Keratinocyte (primary cell): Measurements from ENCODE around the gene NPIPA7. TPM values are rescaled to one million over a fixed set of nuclear protein-coding genes. Genes with fewer than 3 reads are reported as not detected.
"Not testable (repeated sequence)": the region's sequence is repeated elsewhere in the genome, so short reads cannot be mapped to it uniquely, and the experiment has no call there.

Experiments
- DNase-seq: peaks from one replicate; pipeline ENCODE4 v3.0.0-alpha.2; 2011; ENCODE audit warnings: low read depth, missing footprints, low spot score
- FAIRE-seq: peaks from 2 replicates; lab custom pipeline; 2011; peaks lifted over from hg19 to GRCh38; lab: Jason Lieb, UNC
- H2AFZ ChIP-seq: 2 replicates; pipeline ENCODE4 v1.6.0; 2012; ENCODE audit warnings: low read length, control low read depth, inconsistent platforms; ENCODE audit not compliant: control insufficient read depth
- H3K27ac ChIP-seq: 2 replicates; pipeline ENCODE4 v1.5.1; 2011; ENCODE audit warnings: low read length; ENCODE audit not compliant: control insufficient read depth, insufficient read depth
- H3K27me3 ChIP-seq: 3 replicates; pipeline ENCODE4 v1.6.0; 2011; ENCODE audit warnings: low read length; ENCODE audit not compliant: control insufficient read depth, insufficient read depth; ENCODE audit errors: extremely low read depth
- H3K36me3 ChIP-seq, 2 experiments: 2 replicates in 1 of 2; 3 replicates in 1 of 2; pipeline ENCODE4 v1.5.1; 2011; ENCODE audit warnings: low read length in 2 of 2, mild to moderate bottlenecking in 1 of 2; ENCODE audit not compliant: control insufficient read depth in 2 of 2, insufficient read depth in 2 of 2; ENCODE audit errors: extremely low read depth in 1 of 2
- H3K4me1 ChIP-seq: 3 replicates; pipeline ENCODE4 v1.5.1; 2011; ENCODE audit warnings: low read length; ENCODE audit not compliant: control insufficient read depth, insufficient read depth; ENCODE audit errors: extremely low read depth
- H3K4me2 ChIP-seq: 3 replicates; pipeline ENCODE4 v1.6.0; 2011; ENCODE audit warnings: low read depth, low read length; ENCODE audit not compliant: control insufficient read depth, insufficient read depth; ENCODE audit errors: extremely low read depth
- H3K4me3 ChIP-seq, 3 experiments: fragments of 200-600 bp in 1 of 3; sonication (generic) in 1 of 3; 2 replicates in 2 of 3; 3 replicates in 1 of 3; pipeline ENCODE4 v1.5.1; 2011 to 2016; ENCODE audit warnings: low read length in 3 of 3, mild to moderate bottlenecking in 3 of 3, control low read depth in 2 of 3, inconsistent platforms in 1 of 3, low read depth in 1 of 3, mixed read lengths in 1 of 3, mixed run types in 1 of 3, moderate library complexity in 1 of 3; ENCODE audit not compliant: control insufficient read depth in 2 of 3, insufficient read depth in 2 of 3; ENCODE audit errors: extremely low read depth in 1 of 3
- H3K79me2 ChIP-seq: 2 replicates; pipeline ENCODE4 v1.6.0; 2012; ENCODE audit warnings: low read length; ENCODE audit not compliant: control insufficient read depth, insufficient read depth
- H3K9ac ChIP-seq: 3 replicates; pipeline ENCODE4 v1.6.0; 2011; ENCODE audit warnings: low read length; ENCODE audit not compliant: control insufficient read depth, insufficient read depth; ENCODE audit errors: extremely low read depth
- H3K9me1 ChIP-seq: 3 replicates; pipeline ENCODE4 v1.6.0; 2011; ENCODE audit warnings: low read length; ENCODE audit not compliant: control insufficient read depth, insufficient read depth; ENCODE audit errors: extremely low read depth
- H3K9me3 ChIP-seq: 2 replicates; pipeline ENCODE4 v1.5.1; 2012; ENCODE audit warnings: low read depth, low read length; ENCODE audit not compliant: control insufficient read depth
- H4K20me1 ChIP-seq: 3 replicates; pipeline ENCODE4 v1.6.0; 2011; ENCODE audit warnings: low read length; ENCODE audit not compliant: control insufficient read depth, insufficient read depth; ENCODE audit errors: extremely low read depth
- dilution Hi-C: fragments of 300-500 bp; cut with MboI; formaldehyde crosslinking; loops from one replicate; pipeline ENCODE4 v1.7.0; 2020; ENCODE audit warnings: low sequenced_read_pairs; ENCODE audit not compliant: extremely low pct_ligation_motif_present
- polyA minus RNA-seq, 3 experiments: library from RNA; depleted of rRNA, polyadenylated mRNA; stranded (reverse); fragments of >200 nt; gene quantifications; 1 replicate in 1 of 3; 2 replicates in 1 of 3; 3 replicates in 1 of 3; pipeline ENCODE4 v1.2.3, GENCODE V29; 2011
- polyA plus RNA-seq, 5 experiments: library from polyadenylated mRNA; depleted of rRNA in 3 of 5; stranded (reverse) in 3 of 5; stranded (forward) in 1 of 5; unstranded in 1 of 5; fragments of >200 nt; gene quantifications; 1 replicate in 1 of 5; 2 replicates in 3 of 5; 3 replicates in 1 of 5; pipeline versions ENCODE4 v1.2.1 to v1.2.3, GENCODE V29; 2011 to 2012; ENCODE audit warnings: missing spikeins in 2 of 5, low read depth in 1 of 5, low replicate concordance in 1 of 5

Gene NPIPA7
- polyA plus RNA-seq (20.3 to 22.5 TPM (median 20.5 TPM) in 3 replicates), polyA minus RNA-seq (0.26 to 1.5 TPM in 2 of 3 replicates, not detected in the other)
- 9.7 TPM for polyA plus RNA-seq (2011; ENCODE audit: low read depth)
- 6.7 and 8.9 TPM in 2 replicates for polyA plus RNA-seq (2011; cell fraction: cytosol; rRNA removed)
- polyA plus RNA-seq (2011; cell fraction: nucleus; rRNA removed) = 41.1 and 50.0 TPM in 2 replicates
- 3.3 and 7.0 TPM in 2 replicates for polyA plus RNA-seq (2012; ENCODE audit: low replicate concordance)
- not detected for polyA minus RNA-seq (2011; cell fraction: cytosol; rRNA and poly(A)+ RNA removed)
- 1.7 and 2.5 TPM in 2 replicates for polyA minus RNA-seq (2011; cell fraction: nucleus; rRNA and poly(A)+ RNA removed)

DNA sequence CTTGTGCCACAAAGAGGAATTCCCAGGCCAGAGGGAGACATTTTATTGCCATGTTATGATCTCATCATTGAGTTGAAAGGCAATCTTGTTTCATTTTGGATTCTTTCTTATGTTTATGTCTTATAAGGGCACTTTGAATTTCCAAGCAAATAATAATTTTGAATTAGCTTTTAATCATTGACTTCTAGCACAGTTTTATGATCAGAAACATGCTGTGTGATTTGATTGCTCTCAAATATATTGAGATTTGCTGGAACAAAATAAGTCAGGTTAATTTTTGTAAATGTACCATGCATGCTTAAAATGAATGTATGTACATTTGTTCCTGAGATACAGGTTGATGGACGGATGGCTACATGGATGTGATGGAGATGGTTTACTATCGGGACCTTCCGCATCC is at the start of gene NPIPA7:
TSS of gene NPIPA7 (plus strand) at position 301 of the 400 bp plus-strand sequence. CDS start 105 bp downstream, outside the sequence.
- H3K9me1 ChIP-seq, DNase-seq, H3K4me1 ChIP-seq, H3K9ac ChIP-seq, H2AFZ ChIP-seq, H3K4me3 ChIP-seq, H3K9me3 ChIP-seq, dilution Hi-C loops, H3K4me2 ChIP-seq, H3K79me2 ChIP-seq, H4K20me1 ChIP-seq, H3K27me3 ChIP-seq, H3K36me3 ChIP-seq, H3K27ac ChIP-seq, FAIRE-seq: not testable (repeated sequence)

DNA sequence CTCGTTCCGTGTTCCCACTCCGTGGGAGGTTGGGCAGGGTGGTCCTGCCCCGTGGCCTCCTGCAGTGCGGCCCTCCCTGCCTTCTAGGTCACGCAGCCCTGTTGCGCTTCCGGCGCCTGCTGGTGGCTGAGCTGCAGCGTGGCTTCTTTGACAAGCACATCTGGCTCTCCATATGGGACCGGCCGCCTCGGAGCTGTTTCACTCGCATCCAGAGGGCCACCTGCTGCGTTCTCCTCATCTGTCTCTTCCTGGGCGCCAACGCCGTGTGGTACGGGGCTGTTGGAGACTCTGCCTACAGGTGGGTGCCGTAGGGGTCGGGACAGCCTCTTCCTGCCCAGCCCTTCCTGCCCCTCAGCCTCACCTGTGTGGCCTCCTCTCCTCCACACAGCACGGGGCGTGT is 47.5 kb upstream of the NPIPA7 start:
- H3K9ac ChIP-seq, H3K27ac ChIP-seq, H3K27me3 ChIP-seq, H3K4me2 ChIP-seq, H4K20me1 ChIP-seq, H3K9me3 ChIP-seq, H3K9me1 ChIP-seq, FAIRE-seq, H3K36me3 ChIP-seq, H3K4me1 ChIP-seq, H3K79me2 ChIP-seq, dilution Hi-C loops, H2AFZ ChIP-seq, H3K4me3 ChIP-seq, DNase-seq: not testable (repeated sequence)

DNA sequence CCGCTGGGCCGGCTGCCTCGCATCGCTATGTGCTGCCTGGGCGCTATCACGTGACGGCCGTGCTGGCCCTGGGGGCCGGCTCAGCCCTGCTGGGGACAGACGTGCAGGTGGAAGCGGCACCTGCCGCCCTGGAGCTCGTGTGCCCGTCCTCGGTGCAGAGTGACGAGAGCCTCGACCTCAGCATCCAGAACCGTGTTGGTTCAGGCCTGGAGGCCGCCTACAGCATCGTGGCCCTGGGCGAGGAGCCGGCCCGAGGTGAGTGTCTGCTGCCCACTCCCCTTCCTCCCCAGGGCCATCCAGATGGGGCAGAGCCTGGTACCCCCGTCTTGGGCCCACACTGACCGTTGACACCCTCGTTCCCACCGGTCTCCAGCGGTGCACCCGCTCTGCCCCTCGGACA is 21.4 kb upstream of the NPIPA7 start:
- dilution Hi-C loops, FAIRE-seq, H3K36me3 ChIP-seq, DNase-seq, H4K20me1 ChIP-seq, H3K9me1 ChIP-seq, H3K4me3 ChIP-seq, H3K27me3 ChIP-seq, H3K4me2 ChIP-seq, H3K27ac ChIP-seq, H3K9me3 ChIP-seq, H3K4me1 ChIP-seq, H3K79me2 ChIP-seq, H2AFZ ChIP-seq, H3K9ac ChIP-seq: not testable (repeated sequence)

DNA sequence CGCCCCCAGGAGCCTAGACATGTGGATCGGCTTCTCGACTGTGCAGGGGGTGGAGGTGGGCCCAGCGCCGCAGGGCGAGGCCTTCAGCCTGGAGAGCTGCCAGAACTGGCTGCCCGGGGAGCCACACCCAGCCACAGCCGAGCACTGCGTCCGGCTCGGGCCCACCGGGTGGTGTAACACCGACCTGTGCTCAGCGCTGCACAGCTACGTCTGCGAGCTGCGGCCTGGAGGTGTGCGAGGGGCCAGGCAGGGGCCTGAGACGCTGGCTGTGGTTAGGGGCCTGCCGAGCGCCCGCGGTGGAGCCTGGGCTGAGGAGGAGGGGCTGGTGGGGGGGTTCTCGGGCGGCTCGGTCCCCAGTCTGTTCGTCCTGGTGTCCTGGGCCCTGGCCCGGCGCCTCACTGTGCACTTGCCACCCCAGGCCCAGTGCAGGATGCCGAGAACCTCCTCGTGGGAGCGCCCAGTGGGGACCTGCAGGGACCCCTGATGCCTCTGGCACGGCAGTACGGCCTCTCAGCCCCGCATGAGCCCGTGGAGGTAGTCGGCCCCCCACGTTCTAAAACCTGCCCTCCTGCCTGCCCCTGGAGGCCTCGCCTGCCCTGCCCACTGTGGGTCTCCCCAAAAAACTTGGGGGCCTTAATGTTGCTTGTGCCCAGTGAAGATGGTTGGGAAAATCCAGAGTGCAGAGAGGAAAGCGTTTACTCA is 20.2 kb upstream of the NPIPA7 start:
- H3K36me3 ChIP-seq, DNase-seq, H3K9me1 ChIP-seq, dilution Hi-C loops, H3K4me3 ChIP-seq, H3K79me2 ChIP-seq, H4K20me1 ChIP-seq, H3K27ac ChIP-seq, H3K9ac ChIP-seq, H2AFZ ChIP-seq, H3K27me3 ChIP-seq, FAIRE-seq, H3K4me1 ChIP-seq, H3K4me2 ChIP-seq, H3K9me3 ChIP-seq: not testable (repeated sequence)

DNA sequence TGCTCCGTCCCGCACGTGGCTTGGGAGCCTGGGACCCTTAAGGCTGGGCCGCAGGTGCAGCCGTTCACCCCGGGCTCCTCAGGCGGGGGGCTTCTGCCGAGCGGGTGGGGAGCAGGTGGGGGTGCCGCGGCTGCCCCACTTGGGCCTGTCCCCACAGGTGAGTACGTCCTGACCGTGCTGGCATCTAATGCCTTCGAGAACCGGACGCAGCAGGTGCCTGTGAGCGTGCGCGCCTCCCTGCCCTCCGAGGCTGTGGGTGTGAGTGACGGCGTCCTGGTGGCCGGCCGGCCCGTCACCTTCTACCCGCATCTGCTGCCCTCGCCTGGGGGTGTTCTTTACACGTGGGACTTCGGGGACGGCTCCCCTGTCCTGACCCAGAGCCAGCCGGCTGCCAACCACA is 15.3 kb upstream of the NPIPA7 start:
- H3K4me1 ChIP-seq, H3K36me3 ChIP-seq, H3K4me2 ChIP-seq, H3K4me3 ChIP-seq, H2AFZ ChIP-seq, H3K79me2 ChIP-seq, FAIRE-seq, H3K9me3 ChIP-seq, DNase-seq, H3K9me1 ChIP-seq, H4K20me1 ChIP-seq, H3K27me3 ChIP-seq, H3K9ac ChIP-seq, H3K27ac ChIP-seq, dilution Hi-C loops: not testable (repeated sequence)
